Stimulated activated CD8-positive, alpha-beta memory T cell treated with anti-CD3 and anti-CD28 coated beads, Interleukin-7, amount 100 ng/mL, for 24 hours (primary cell): ENCODE measurements around the gene HEG1.
A peak's percentile ranks its signal among the peaks of the same experiment; 100 is the strongest.
"Not testable (repeated sequence)": the region's sequence is repeated elsewhere in the genome, so short reads cannot be mapped to it uniquely, and the experiment has no call there.

Experiments
- DNase-seq: peaks from one replicate; pipeline ENCODE4 v3.0.0-alpha.2; 2020; ENCODE audit warnings: low read depth

HEG1 gene, protein sequence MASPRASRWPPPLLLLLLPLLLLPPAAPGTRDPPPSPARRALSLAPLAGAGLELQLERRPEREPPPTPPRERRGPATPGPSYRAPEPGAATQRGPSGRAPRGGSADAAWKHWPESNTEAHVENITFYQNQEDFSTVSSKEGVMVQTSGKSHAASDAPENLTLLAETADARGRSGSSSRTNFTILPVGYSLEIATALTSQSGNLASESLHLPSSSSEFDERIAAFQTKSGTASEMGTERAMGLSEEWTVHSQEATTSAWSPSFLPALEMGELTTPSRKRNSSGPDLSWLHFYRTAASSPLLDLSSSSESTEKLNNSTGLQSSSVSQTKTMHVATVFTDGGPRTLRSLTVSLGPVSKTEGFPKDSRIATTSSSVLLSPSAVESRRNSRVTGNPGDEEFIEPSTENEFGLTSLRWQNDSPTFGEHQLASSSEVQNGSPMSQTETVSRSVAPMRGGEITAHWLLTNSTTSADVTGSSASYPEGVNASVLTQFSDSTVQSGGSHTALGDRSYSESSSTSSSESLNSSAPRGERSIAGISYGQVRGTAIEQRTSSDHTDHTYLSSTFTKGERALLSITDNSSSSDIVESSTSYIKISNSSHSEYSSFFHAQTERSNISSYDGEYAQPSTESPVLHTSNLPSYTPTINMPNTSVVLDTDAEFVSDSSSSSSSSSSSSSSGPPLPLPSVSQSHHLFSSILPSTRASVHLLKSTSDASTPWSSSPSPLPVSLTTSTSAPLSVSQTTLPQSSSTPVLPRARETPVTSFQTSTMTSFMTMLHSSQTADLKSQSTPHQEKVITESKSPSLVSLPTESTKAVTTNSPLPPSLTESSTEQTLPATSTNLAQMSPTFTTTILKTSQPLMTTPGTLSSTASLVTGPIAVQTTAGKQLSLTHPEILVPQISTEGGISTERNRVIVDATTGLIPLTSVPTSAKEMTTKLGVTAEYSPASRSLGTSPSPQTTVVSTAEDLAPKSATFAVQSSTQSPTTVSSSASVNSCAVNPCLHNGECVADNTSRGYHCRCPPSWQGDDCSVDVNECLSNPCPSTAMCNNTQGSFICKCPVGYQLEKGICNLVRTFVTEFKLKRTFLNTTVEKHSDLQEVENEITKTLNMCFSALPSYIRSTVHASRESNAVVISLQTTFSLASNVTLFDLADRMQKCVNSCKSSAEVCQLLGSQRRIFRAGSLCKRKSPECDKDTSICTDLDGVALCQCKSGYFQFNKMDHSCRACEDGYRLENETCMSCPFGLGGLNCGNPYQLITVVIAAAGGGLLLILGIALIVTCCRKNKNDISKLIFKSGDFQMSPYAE (N-terminal part only)

DNA sequence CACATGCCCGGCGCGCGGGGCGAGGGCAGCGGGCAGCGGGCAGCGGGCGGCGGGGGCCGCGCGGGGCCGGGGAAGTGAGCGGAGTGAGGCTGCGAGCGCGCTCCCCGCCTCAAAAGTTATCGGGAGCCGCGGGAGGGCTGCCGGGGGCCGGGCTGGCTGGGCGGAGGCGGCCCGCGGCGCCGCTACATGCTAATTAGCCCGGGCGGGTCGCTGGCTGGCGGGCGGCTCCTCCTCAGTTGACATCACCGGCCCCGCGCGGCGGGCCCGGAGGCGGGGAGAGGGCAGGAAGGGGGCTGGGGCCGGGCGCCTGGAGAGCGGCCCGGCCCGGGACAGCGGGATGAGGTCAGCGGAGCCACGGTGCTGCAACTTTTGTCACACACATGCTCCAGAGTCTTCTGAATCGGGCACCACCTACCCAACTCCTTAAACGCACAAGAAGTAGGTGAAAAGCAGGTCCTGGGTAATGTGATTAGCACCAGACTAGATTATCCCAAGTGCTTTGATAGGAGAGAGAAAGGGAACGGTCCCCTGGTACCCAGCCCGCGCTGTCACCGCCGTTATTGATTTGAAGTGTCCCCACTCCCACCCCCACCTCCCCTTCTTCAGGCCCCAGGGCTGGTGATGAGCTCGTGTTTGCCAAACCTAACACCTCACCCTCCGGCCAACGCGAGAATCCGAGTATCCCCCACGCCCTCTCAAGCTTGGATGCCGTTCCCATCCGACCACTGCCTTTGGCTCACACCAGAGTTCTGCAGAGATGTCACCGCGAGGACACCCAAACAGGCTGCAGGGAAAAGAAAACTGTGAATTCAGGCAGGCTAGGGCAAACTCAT lies at the start of gene HEG1:
HEG1 (minus strand) TSS at position 85 of the 833 bp plus-strand sequence. CDS start 107 bp downstream, outside the sequence.
- DNase-seq: peak; percentile 41

DNA sequence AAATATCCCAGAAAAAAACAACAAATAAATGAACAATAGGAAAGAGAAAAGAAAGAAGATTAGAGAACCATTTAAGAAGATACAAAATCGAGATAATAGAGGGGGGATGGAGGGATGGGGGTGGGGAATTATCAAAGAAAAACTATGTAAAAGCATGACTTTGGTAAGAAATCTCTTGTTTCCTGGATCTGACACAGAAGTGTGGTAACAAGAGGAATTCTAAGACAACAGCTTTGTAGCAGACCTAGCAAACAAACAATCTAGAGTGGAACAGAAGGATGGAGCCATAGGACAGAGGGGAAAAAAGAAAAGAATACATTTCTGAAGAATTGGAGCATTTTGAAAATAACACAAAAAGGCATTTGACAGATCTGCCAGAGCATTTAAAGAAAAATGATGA lies 49.3 kb upstream of the HEG1 start:
- DNase-seq: no peak

DNA sequence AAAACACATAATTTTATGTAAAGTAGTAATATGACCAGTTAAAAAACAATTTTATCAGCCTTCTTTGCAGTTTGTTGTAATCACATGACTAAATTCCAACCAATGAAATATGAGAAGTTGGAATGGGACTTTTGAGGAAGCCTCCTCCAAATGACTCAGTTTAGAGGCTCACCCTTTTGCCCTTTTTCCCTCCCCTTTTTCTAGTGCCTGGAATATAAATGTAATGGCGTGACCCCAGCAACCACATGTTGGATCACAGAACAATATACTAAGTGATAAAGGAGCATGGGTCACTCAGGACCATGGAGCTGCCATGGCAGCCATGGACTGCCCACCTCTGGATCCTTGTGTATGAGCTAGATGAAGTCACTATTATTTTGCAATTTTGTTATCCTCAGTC lies 48.8 kb upstream of the HEG1 start:
- no peak for DNase-seq

DNA sequence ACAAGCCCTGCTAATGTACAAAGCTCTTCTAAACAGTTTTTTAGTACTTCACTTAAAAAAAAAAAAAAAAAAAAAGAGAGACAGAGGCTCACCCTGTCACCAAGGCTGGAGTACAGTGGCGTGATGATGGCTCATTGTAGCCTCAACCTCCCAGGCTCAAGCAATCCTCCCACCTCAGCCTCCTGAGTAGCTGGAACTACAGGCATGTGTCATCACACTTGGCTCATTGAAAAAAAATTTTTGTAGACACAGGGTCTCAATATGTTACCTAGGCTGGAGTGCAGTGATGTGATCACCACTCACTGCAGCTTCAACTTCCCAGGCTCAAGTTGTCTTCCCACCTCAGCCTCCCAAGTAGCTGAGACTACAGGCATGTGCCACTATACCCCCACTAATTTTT lies 47.6 kb upstream of the HEG1 start:
- no peak for DNase-seq

DNA sequence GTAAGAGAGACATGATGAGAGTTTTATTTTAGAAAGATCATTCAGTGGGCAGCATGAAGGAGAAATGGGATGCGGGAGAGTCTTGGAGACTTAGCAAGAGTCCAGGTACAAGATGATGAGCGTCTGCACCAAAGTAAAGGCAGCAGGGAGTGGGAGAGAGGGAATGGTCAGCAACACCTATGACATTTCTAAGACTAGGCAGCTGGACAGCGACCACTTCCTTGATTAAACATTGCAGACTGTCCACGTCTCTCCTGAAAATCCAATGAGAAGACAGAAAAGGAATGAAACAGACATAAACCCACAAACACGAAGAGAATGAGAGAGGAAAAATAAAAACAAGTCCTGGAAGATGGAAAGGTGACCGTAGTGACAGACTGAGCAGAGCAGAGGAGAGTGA lies 46.7 kb upstream of the HEG1 start:
- DNase-seq: no peak

DNA sequence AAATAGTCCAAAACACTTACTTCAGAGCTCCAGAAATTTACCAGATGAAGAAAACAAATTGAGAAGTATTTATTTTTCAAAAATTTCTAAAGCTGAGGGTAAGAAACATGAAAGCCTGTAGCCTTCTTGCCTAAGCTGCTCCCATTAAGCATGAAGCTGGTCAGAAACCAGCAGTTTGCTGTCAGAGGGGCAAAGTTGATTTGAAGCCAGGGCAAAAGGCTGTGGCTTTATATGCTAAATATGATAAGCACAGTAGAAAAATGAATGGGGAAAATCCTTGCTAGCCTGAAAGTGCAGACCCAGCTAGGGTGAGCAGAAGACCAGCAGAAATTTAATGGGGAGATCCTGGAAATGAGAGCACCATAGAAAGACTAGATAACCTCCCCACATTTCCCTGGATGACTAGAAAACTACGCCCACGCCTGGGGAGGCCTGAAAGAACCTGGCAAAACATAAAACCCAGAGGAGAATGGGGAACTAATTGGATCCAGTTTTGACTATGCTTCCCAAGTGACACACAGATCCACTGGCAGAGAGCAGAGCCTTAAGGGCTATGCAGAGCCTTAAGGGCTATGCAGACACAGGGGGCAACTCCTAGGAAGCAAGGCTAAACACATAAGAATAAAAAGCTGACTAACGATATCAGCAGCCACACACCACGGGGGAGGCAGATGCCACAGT lies 43.0 kb upstream of the HEG1 start:
- DNase-seq: no peak

DNA sequence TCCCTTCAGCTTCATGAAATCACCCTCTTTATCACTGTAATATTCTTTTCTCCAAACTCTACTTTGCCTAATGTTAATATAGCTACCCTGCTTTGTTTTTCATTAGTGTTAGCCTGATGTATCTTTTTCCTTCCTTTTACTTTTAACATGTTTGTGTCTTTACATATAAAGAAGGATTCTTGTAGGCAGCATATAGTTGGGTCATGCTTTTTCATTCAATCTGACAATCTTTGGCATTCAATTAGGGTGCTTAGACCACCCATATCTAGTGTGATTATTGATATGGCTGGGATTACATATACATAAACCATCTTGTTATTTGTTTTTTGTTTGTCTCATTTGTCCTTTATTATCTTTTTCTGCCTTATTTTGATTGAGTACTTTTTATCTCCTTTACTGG lies 34.9 kb upstream of the HEG1 start:
- DNase-seq: no peak

DNA sequence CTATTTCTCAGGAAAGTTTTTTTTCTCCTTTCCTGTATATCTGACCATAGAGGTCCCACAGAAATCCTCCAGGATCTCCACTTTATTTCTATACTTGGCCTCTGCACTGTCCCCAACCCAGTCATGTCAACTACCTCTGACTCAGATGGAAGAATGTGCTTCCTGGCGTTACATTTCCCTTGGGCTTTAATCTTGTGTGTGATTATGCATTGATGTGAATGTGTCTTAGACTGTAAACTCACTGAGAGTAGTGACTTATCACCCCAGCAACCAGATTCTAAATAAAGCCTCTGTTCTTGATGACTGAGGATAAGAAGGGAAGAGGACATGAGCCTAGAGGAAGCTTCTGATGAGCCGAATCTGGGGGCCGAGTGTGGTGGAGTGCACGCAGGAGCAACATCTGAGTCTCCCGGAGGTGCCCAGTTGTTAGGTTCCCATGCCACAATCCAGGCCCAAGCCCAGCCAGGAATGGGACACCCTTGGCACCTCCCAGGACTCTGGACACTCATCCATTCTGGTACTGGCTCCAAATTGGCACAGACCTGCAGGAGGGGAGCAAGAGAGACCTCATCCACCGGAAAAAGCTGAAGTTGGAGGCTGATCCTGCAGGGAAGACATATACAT lies 32.1 kb upstream of the HEG1 start:
- no peak for DNase-seq

DNA sequence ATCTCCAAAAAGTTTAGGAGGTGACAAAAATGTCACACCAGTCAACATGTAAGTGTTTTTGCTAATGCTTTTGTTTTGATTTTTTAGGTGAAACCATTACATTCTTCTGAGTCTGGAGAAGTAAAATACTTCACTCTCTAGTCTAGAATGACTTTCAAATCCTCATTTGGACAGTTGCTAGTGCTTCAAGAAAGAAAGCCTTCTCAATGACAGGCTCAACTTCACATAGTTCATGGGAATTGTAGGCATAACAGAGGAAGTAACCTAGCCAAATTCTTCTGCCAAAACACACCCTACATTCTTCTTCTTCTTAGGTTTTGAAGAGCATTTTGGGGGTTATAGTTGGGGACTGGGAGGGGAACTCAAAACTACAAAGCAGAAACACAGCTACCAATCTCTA lies 29.4 kb upstream of the HEG1 start:
- DNase-seq: no peak

DNA sequence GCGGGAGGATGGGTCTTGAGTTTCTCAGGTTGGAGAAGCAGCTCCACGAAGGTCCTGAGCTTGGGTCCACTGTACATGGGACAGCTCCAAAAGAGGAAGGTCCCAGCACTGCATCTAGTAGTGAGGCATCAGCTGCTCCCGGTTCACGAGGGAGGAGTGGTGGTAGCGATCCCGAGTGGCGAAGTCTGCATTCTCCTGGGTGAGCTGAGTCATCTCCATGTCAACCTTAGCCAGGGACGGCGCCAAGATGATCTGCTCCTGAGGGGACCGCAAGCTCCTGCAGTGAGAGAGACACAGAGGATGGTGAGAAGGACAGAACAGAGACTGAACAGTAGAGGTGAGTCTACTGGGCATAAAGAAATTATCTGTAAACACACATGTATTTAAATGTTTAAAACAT lies 28.0 kb upstream of the HEG1 start:
- DNase-seq: no peak

DNA sequence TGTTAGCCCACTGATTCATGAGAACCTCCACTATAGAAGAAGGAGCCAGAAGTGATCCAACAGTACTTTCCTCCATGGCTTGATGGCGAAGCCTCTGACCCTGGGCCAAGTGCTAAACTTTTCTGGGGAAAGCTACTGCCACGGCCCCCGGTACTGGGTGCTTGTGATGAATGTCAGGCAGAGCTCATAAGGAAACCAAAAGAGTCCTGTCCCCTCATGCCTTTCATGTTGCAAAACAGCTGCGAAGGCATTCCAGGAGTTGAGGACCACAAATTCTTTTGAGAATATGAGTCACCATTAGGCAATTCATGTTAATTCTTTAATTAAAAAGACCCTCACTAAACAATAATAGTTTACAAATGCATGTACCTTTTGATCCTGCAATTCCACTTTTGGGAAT lies 26.5 kb upstream of the HEG1 start:
- not testable (repeated sequence) for DNase-seq

DNA sequence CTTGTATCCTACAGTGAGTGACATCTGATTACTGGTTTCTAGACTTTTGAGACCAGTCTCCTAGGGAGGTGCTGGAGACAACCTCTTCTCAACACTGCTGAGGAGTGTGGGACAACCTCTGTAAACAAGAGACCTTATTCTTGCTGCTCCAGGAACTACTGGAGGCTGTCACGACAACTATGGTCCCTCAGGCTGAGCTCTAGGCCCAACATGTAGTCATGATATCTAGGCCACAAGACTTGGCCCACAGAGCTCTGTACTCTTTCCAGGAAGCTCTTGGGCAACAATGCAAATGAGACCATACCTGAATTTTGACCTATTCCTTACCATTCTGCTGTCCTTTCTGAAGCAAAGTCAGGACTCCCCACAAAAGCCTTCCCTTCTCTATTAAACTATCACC lies 24.3 kb upstream of the HEG1 start:
- no peak for DNase-seq

DNA sequence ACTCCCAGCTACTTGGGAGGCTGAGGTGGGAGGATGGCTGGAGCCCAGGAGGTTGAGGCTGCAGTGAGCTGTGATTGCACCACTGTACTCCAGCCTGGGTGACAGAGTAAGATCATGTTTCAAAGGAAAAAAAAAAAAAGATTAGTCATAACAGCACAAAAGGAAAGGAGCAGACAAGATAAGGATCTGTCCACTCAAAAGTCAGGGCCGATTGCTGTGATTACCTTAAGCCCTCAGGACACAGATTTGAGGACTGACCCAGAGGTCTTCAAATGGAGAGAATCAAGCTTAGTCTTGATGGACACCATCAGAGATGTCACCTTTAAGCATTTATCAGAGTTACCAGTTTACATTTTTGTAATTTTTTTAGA lies 23.9 kb upstream of the HEG1 start:
- no peak for DNase-seq

DNA sequence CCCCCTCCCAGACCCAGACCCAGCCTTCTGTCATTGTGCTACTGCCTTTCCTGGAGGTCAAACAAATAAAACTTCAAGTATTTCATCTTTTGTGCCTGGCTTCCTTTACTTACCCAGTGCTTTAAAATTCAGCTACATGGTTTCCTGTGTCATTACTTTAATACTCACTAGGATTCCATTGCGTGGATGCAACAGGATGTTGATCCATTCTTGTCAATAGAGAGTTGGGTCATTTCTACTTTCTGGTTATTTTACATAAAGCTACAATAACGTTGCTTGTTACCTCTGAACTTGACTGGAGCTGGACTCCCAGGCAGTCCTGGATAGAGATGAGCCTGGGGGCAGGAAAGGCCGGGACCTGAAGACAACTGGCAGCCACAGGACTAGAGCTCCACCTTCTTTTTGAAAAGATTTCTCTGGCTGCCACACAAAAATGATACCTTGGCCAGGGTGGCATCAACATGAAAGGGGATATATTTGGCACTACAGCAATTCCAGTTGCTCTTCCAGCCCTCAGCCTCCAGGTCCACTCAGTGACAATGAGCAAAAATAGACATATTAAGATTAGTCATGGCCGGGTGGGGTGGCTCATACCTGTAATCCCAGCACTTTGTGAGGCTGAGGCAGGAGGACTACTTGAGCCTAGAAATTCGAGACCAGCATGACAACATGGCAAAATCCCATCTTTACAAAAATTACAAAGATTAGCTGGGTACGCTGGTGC lies 23.3 kb upstream of the HEG1 start:
- no peak for DNase-seq

DNA sequence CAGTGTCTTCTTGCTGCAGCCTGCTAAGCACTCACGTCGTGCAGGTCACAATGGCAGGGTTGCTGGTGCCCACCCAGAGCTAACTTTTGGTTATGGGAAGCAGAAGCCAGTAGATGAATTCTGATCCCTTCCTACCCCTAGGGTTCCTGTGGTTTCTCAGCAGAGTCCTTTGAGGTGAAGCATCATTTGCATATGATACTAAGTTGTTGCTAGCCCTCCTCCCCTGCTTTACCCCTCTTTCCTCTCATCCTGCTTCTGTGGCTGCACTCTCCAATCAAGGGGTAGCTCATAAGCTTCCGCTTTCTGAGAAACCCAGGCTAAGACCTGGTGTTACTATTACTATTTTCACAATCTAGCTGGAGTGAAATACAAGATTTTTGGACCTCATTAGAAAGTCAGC lies 22.1 kb upstream of the HEG1 start:
- DNase-seq: no peak

DNA sequence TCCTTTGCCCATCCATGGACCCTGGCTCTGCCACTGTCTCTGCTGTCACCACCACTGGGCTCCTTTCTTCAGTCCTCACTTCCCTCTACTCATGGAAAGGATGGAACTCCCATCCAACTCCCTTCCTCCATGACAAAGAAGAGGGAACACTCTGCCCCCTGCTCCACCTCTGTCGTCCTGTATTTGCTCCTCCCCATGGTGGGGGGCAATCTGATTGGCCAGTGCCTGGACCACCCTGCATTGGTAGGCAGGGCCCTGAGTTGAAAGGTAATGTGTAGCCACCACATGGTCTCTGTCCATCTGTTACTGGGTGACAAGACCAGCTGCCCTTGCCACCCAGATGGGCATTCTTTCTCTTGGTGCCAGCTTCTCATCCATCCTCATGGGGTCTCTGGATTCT lies 20.7 kb upstream of the HEG1 start:
- no peak for DNase-seq

DNA sequence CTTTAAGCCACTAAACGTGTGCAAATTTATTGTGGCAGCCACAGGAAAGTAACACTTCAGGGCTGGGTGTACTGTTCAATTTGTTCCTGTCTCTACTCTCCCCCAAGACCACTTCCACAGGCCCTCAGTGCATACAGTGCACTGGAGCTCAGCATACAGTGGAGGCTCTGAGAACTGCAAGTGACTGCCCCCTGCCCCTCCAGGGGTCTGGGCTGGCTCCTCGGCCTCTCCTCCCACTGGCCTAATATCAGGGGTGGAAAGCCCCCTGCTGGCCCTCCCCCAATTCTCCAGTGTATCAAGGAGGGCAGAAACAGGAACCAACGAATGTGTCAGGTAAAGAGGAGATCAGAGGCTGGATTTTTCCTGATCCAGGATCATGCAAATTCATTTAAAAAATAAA lies 19.9 kb upstream of the HEG1 start:
- no peak for DNase-seq

DNA sequence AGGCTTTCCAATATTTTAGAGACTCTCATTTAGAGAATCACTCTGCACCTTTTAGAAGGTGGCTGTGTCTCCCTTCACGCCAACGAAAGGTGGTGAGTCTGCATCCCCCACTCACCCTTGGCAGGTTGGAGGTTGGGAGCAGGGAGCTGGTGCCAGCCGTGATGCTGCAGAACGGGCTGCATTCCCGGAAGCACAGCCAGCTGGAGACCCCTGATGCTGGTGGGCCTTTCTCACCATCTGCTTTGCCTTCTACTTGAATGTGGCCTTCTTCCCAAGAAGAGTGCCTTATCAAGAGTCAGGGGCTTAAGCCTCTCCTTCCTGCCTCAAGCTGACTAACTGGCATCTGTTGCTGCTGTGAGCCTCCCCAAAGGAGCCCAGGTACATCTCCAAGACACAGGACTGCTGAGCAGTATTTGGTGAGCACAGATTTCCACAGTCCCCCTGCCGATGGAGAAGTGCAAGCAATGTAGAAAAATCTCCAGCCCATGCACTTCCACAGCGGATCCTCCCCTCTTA lies 17.7 kb upstream of the HEG1 start:
- no peak for DNase-seq

DNA sequence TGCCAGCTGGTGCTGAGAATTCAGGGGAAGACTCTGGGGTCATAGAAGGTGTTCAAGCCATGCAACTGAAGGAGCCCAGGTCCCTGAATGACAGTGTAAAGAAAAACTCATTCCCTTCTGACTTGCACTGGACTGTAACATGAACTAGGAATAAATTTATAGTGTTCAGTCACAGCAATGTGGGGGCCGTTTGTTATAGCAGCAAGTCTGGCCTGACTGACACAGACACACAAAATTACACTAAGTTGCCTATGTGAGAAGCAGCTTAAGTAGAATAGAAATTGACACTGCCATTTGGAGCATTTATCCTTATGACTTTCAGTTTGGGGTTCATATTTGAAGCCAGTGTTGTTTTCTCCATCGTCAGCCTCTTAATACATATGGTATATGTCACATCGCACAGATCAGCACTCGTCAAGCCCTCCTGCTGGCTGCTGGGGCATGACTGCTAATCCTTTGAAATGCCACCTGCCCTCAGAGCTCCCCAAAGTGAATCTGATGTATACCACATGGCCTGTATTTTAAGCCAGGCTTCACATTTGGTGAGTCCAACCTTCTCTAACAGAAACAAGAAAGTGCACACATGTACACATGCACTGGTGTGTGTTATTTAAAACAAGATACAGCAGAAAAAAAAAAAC lies 17.1 kb upstream of the HEG1 start:
- no peak for DNase-seq
